ENCODE results near the gene STARD3.
A peak's percentile ranks its signal among the peaks of the same experiment; 100 is the strongest.
"Not testable (repeated sequence)": the region's sequence is repeated elsewhere in the genome, so short reads cannot be mapped to it uniquely, and the experiment has no call there.

STARD3 gene

DNA sequence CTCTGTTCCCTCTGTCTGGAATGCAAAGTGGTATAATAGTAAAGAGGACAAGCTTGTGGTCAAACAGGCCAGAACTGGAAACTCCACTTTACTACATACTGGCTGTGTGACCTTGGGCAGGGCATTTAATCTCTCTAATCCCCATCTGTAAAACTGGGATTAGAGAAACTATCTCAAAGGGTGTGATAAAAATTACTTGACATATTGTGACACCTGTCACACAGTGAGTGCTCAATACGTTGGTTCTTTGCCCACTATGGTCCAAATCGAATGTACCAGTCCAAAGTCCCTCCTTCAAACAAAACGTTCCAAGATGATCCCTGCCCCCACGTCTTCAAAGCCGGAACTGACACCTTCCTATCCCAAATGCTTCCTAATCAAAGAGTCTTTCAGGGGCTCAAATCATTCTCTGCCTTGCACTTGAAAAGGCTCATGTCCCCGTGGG lies 50.2 kb downstream of the STARD3 start:
- no peak for DNase-seq (ENCODE audit: low read depth in 3 of 3, low spot score in 1 of 3)

GRCh38 chr17:39687546-39688474 lies 50.9 kb downstream of the STARD3 start, which contains the start of gene PGAP3:
PGAP3 (minus strand) TSS chr17:39688057; CDS start chr17:39688014, 43 bp downstream.
- peak; percentile 45 to 75 (median 57) for DNase-seq (ENCODE audit: low read depth in 3 of 3, low spot score in 1 of 3)

GRCh38 chr17:39688475-39688835 lies 51.5 kb downstream of the STARD3 start:
- no peak for DNase-seq (ENCODE audit: low read depth in 3 of 3, low spot score in 1 of 3)

GRCh38 chr17:39688945-39689344 lies 52.0 kb downstream of the STARD3 start:
- DNase-seq (ENCODE audit: low read depth in 3 of 3, low spot score in 1 of 3) = no peak

GRCh38 chr17:39694593-39694992 lies 57.6 kb downstream of the STARD3 start:
- no peak for DNase-seq (ENCODE audit: low read depth in 3 of 3, low spot score in 1 of 3)

DNA sequence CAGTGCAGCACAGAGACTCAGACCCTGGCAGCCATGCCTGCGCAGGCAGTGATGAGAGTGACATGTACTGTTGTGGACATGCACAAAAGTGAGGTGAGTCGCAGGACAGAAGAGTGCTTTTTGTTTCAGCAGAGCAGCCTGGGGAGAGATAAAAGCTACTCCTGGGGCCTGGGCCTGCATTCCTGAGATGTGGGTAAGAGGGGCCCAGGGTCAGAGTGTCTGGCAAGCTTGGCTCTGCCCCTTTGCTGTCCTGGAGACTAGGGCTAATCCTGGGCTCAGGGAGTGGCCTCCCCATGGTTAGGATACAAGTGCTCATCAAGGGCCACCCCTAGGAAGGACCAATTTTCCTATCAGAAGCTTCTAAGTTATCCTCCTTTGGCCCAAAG lies 58.1 kb downstream of the STARD3 start:
- no peak for DNase-seq (ENCODE audit: low read depth in 3 of 3, low spot score in 1 of 3)

- DNase-seq (ENCODE audit: low read depth in 3 of 3, low spot score in 1 of 3) = no peak
Measured at GRCh38 chr17:39696731-39697130, 59.8 kb downstream of the STARD3 start.

- no peak for DNase-seq (ENCODE audit: low read depth in 3 of 3, low spot score in 1 of 3)
Measured at GRCh38 chr17:39697961-39698360, 61.0 kb downstream of the STARD3 start.

DNA sequence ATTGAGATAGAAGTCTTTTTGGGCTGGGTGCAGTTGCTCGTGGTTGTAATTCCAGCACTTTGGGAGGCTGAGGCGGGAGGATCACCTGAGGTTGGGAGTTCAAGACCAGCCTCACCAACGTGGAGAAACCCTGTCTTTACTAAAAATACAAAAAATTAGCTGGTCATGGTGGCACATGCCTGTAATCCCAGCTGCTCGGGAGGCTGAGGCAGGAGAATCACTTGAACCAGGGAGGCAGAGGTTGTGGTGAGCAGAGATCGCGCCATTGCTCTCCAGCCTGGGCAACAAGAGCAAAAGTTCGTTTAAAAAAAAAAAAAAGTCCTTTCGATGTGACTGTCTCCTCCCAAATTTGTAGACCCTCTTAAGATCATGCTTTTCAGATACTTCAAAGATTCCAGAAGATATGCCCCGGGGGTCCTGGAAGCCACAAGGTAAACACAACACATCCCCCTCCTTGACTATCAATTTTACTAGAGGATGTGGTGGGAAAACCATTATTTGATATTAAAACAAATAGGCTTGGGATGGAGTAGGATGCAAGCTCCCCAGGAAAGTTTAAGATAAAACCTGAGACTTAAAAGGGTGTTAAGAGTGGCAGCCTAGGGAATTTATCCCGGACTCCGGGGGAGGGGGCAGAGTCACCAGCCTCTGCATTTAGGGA lies 62.3 kb downstream of the STARD3 start:
- DNase-seq (ENCODE audit: low read depth in 3 of 3, low spot score in 1 of 3) = not testable (repeated sequence)

DNA sequence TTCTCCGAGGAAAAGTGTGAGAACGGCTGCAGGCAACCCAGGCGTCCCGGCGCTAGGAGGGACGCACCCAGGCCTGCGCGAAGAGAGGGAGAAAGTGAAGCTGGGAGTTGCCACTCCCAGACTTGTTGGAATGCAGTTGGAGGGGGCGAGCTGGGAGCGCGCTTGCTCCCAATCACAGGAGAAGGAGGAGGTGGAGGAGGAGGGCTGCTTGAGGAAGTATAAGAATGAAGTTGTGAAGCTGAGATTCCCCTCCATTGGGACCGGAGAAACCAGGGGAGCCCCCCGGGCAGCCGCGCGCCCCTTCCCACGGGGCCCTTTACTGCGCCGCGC lies 62.8 kb downstream of the STARD3 start, which contains the start of gene ERBB2:
Gene ERBB2, plus strand, starts transcription at position 247 of the 330 bp plus-strand sequence. CDS start 175 bp downstream, outside the sequence.
- no peak for DNase-seq (ENCODE audit: low read depth in 3 of 3, low spot score in 1 of 3)

DNA sequence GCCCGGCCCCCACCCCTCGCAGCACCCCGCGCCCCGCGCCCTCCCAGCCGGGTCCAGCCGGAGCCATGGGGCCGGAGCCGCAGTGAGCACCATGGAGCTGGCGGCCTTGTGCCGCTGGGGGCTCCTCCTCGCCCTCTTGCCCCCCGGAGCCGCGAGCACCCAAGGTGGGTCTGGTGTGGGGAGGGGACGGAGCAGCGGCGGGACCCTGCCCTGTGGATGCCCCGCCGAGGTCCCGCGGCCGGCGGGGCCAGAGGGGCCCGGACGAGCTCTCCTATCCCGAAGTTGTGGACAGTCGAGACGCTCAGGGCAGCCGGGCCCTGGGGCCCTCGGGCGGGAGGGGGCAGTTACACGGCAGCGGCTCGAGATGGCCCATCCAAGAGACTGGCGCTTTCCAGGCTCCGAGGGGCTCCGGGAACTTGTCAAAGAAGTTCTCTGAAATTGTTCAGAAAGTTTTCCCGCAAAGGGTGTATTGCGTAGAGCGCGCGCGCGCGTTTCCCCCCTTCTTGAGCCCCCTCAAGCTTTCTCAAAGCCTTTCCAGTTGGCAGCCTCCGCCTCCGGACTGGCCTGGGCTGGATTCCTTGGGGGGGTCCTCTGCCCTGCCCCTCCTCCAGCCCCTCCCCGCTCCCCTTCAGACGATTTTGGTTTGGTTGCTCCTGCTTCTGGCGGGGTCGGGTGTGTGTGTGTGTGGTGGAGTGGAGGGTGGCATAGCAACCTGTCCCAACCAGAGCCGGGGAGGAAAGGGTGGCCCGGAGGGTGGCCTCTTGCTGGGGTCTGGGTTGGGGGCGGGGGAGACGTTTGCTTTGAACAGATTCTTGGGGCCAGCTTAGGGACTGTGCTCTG lies 63.4 kb downstream of the STARD3 start:
- DNase-seq (ENCODE audit: low read depth in 3 of 3, low spot score in 1 of 3) = no peak

GRCh38 chr17:39701012-39701783 lies 64.3 kb downstream of the STARD3 start:
- DNase-seq (ENCODE audit: low read depth in 3 of 3, low spot score in 1 of 3) = no peak

DNA sequence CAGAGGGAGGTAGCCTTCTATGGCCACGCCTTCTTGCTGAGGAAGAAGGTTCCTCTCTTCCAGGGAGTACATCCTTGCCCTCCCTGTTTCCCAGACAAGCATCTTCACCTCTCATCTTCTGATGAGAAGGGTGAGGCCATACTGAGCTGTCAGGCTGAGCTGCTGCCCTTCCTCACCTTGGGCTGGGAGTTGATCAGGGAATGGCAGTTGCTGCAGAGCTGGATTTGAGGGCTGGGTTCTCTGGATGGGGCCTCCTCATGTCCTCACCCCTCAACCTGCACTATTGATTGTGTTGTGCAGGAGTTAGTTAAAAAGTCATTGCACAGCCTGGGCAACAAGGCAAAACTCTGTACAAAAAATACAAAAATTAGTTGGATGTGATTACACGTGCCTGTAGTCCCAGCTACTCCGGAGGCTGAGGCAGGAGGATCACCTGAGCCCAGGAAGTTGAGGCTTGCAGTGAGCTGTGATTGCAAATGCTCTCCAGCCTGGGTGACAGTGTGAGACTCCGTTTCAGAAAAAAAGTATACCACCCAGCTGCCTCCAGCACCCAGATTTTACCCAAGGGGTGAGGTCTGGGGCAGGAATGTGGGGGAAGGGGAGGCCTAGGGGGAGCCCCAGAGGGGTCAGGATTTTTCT lies 65.0 kb downstream of the STARD3 start:
- no peak for DNase-seq (ENCODE audit: low read depth in 3 of 3, low spot score in 1 of 3)

GRCh38 chr17:39702901-39703893 lies 66.3 kb downstream of the STARD3 start:
- no peak for DNase-seq (ENCODE audit: low read depth in 3 of 3, low spot score in 1 of 3)

DNA sequence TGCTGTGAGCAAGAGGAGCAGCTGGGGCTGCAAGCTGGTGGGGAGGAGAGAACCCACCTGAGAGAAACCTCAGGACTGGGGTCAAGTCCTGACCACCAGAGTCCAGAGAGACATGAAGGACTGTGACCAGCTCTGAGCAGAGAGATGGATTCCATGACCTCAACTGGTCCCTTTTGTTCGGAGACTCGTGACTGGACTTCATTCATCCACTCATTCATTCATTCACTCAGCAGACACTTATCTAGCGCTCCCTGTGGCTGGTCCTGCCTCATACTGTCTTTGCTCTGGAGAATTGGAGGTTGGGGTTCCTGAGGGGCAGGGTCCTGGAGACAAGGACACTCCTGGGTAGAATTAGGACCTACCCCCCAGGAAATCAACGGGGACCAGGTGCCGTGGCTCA lies 67.0 kb downstream of the STARD3 start:
- DNase-seq (ENCODE audit: low read depth in 3 of 3, low spot score in 1 of 3) = no peak

- no peak for DNase-seq (ENCODE audit: low read depth in 3 of 3, low spot score in 1 of 3)
Measured at GRCh38 chr17:39704821-39705551, 68.0 kb downstream of the STARD3 start.

- DNase-seq (ENCODE audit: low read depth in 3 of 3, low spot score in 1 of 3) = no peak
Measured at GRCh38 chr17:39705786-39706348, 68.9 kb downstream of the STARD3 start.

DNA sequence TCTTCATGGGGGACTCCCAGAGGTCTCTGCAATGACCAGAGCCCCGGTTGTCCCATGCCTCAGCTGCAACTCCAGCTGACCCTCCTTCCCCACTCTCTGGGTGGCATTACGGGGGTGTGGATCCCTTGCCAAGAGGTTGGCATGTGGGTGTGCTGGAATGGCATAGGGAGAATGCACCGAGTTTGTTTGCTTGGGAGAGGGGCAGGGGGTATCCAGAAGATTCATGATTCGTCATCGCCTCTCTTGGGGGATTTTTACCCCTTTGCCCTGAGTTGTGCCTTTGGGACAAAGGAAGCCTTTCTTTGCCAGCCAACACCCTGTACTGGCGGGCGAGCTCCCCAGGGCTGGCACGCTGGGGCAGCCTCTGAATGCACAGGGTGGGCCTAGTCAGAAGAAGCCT lies 69.4 kb downstream of the STARD3 start:
- no peak for DNase-seq (ENCODE audit: low read depth in 3 of 3, low spot score in 1 of 3)
